ENCODE results near the gene PARP9.
"Not testable (repeated sequence)": the region's sequence is repeated elsewhere in the genome, so short reads cannot be mapped to it uniquely, and the experiment has no call there.

PARP9 gene

GRCh38 chr3:122533480-122533879, 30.6 kb downstream of the PARP9 start:
- no peak for FAIRE-seq

DNA sequence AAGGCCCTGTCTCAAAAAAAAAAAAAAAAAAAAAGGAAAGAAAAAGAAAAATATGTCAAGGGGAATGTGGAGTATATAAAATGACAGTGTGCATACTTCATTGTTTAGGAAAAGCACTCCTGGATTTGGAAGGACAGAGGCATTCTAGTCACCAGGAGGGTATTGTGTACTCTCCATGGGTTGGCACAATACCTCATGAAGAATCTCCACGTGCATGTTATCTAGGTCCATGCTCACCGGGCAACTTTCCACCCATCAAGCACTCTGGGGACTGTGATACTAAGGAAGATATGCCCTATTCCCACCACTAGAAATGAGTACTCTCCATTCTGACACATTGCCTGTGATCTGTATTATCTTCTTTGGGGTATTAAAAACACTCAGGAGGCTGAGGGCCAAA, 33.9 kb downstream of the PARP9 start:
- FAIRE-seq, result no peak

More at GRCh38 chr3:122533480-122533879, 30.6 kb downstream of the PARP9 start:
- no peak for DNase-seq (ENCODE audit: insufficient read length, low spot score)

DNA sequence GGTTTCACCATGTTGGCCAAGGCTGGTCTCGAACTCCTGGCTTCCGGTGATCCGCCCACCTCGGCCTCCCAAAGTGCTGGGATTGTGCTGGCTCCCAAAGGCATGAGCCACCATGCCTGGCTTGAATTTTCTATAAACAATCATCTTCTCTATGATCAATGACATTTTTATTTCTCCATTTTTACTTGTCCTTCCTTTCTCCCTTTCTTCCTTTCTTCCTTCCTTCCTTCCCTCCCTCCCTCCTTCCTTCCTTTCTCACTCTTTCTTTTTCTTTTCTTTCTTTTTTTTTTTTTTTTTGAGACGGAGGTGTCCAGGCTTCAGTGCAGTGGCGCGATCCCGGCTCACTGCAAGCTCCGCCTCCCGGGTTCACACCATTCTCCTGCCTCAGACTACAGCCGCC, 40.8 kb downstream of the PARP9 start:
- FAIRE-seq (no peak), DNase-seq (ENCODE audit: insufficient read length, low spot score) (no peak)

More for the DNA sequence above, 33.9 kb downstream of the PARP9 start:
- no peak for DNase-seq (ENCODE audit: insufficient read length, low spot score)

DNA sequence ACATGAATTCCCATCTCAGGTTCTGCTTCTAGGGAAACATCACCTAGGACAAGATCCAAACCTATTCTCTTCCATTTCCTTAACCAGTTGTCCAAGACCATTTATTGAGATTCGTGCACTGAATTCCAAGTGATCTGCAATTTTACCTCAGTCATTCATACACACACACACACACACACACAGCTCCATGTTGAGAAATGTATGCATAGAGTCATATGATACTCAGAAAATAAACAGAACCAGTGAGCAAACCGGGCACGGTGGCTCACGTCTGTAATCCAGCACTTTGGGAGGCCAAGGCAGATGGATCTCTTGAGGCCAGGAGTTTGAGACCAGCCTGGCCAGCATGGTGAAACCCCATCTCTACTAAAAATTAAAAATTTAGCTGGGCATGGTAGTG, 43.2 kb downstream of the PARP9 start:
- no peak for FAIRE-seq
- DNase-seq (ENCODE audit: insufficient read length, low spot score), result no peak

DNA sequence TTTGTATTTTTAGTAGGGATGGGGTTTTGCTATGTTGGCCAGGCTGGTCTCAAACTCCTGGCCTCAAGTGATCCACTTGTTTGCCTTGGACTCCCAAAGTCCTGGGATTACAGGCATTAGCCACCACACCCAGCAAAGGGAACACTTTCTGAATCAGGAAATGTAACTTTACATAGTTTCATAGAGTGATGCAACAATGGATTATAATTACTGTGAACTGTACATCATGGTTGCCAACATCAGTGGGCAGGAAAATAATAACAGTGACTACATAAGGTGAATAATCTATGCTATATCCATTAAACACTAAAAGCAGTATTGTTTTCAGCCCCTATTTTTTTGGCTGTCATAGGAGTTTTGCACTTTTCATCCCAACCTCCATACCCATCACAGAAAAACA, 44.4 kb downstream of the PARP9 start:
- DNase-seq (ENCODE audit: insufficient read length, low spot score) (no peak), FAIRE-seq (no peak)

DNA sequence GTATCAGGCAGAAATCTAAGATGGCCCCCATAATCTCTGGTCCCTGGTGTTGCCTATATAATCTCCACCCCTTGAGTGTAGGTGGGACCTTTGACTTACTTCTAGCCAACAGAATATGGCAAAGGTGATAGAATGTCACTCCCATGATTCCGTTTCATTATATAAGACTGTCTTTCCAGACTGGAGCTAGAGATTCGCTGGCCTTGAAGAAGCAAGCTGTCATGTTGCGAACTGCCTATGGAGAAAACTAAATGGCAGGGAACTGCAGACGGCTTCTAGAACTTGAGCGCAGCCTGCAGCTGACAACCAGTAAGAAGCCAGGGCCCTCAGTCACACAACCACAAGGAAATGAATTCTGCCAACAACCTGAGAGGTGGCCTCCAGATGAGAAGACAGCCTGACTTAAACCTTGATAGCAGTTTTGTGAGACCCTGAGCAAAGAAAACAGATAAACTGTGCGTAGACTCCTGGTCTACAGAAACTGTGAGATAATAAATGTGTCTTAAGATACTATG, 47.2 kb downstream of the PARP9 start:
- DNase-seq (ENCODE audit: insufficient read length, low spot score), result no peak
- FAIRE-seq, result no peak

DNA sequence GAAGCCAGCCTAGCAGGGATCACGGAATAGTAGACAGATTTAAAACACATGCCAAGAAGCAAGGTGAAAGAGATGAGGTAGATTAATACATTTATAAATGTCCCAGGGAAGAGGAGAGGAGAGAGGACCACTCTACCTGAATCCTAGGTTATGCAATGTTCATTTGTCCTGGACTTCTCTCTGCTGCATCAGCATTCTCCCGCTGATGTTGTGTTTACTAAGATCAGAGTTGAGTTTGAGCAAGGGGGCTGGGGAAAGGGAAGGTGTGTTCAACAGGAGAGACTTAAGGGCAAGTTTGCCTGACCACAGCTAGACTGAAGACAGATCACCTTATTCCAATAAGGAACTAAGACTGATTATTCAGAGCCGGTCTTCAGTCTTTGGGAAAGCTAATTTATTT, 48.2 kb downstream of the PARP9 start:
- no peak for FAIRE-seq
- DNase-seq (ENCODE audit: insufficient read length, low spot score), result no peak

- DNase-seq (ENCODE audit: insufficient read length, low spot score) (no peak), FAIRE-seq (no peak)
Observed at GRCh38 chr3:122515020-122515468, 49.1 kb downstream of the PARP9 start.

DNA sequence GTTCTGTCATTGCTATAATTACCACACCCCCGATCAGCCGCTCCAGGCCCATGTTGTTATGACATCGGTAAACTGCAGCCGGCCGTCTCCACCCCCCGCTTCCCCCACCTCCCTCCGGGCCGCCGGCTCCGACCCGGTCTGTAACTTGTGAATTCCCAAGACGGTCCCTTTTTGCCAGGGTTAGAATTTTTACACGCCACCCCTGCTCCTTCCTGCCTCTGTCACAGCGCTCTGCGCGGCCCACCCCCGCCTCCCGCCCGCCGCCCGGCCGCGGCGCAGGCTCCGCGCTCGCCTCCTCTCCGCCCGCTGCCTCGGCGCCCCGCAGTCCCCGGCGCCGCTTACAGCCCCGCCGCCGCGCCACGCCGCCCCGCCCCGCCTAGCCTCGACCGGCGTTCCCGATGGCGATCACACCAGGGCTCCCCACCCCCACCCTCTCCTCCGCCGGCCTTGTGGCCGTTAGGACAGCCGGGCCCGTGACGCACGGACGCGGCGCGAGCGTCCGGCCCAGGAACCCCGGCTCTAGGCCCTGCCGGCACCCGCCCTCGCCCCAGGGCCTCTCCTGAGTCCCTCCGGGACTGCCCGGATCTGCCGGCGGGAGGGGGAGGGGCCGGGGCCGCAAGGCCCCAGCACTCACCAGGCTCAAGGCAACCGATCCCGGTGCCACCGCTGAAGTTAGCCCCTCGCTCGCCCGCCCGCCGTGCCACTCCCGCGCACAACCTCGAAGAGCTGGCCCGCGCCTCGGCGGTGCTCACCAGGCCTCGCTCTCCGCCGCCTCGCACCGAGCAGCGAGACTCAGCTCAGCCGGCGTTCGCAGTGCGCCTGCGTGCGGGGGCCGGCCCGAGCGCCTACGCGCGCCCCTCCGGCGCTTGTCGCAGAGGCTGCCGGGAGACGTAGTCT, 49.7 kb downstream of the PARP9 start, which contains the start of gene KPNA1:
Gene KPNA1, minus strand, starts transcription at position 817 of the 897 bp plus-strand sequence. CDS start 18,374 bp downstream, outside the sequence.
- peak; percentile 74 for FAIRE-seq
- peak; percentile 95 for DNase-seq (ENCODE audit: insufficient read length, low spot score)

GRCh38 chr3:122513386-122514122, 50.5 kb downstream of the PARP9 start:
- DNase-seq (ENCODE audit: insufficient read length, low spot score) (no peak), FAIRE-seq (peak; percentile 76)

GRCh38 chr3:122512284-122512683, 51.8 kb downstream of the PARP9 start:
- no peak for FAIRE-seq
- no peak for DNase-seq (ENCODE audit: insufficient read length, low spot score)

DNA sequence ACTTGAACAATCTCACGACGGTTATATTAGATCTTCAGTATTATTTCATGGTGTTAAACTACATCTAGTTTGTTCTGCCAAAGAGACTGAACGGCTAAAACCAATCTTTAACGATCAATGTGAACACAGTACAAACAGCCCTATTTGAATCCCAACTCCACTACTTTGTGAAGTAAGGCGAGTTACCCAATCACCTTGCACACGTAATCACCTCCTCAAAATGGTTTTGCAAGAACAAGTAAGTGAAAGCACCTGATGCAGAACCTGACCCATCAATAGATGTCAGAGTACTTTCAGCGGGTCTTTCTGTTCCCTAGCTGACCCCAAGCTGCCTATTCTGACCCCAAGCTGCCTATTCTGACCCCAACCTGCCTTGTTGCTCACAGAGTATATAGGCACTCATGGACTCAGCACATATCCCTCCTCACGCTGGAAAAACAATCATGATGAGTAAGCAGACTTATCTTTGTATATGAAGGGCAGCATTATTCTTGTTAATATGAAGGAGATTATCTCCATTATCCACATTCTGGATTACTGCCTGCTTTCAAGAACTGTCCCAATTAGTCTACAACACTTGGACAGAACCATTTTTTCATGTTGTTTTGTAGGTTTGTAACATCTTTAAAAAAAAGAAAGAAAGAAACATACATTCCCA, 53.1 kb downstream of the PARP9 start:
- no peak for FAIRE-seq
- no peak for DNase-seq (ENCODE audit: insufficient read length, low spot score)

- not testable (repeated sequence) for DNase-seq (ENCODE audit: insufficient read length, low spot score); FAIRE-seq
Observed at GRCh38 chr3:122508944-122509343, 55.2 kb downstream of the PARP9 start.

DNA sequence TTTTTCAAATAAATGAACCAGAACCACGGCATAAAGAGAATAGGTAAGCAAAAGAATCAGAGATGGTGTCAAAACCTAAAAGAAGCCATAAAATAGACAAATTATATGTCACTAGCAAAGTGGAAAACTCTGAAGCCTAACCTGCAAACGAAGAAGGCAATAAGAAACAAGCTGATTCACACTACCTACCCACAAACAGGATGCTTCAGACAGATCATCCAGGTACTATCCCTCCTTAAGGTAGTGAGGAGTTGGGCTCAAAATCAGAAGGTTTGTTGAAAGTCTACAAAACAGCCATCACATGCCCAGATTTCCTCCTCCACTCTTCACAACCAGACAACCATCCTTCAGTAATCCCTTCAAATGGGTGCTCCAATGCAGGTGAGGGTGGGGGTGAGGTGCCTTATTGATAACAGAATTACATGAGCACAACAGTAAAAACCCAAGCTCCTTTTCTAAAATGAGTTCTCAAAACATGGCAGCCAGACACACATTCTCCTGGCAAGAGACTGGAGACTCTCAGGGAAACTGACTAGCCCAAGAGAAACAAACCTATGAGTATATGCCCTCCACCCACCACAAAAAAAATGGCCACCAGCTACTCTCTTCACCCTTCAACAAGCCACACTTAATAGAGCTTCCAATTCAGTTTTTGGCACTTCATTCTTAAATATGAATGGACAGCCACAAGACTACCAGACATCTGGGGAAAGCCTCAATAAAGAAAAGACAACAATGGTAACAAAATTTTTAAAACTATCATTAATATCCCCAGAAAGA, 55.8 kb downstream of the PARP9 start:
- FAIRE-seq, result no peak
- DNase-seq (ENCODE audit: insufficient read length, low spot score), result no peak

DNA sequence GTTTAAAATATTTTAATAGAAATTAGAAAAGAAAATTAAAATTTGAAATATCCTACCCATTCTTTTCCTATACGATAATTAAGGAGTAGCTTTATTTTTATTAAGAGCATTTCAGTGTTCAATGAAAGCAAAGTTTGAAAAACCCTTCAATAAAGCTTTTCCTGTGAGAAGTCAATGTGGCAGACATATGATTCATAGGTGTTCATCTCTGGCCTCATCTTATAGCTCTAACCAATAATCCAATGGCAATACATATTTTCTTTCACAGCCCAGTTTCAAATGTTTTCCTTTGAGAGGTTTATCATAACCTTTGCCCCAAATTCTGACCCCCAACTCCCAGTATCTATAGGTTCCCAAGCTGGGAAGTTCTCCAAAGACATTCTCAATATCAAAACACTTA, 57.6 kb downstream of the PARP9 start:
- no peak for FAIRE-seq
- DNase-seq (ENCODE audit: insufficient read length, low spot score), result no peak

DNA sequence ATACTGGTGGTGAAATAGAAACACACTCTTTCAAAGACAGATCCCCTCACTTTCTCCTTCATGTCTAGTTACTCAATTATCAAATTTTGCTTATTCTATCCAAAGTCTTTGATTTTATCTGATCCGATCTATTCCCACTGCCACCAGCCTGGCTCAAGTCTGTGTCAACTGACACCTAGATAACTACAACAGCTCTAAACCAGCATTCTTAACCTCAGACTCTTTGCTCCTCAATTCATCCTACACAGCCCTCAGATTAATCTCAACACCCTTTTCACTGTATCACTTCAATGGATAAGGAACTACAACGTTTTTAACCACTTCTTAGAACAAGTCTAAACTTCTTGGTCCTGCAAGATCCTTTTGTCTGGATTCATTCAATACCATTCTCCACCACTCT, 58.4 kb downstream of the PARP9 start:
- DNase-seq (ENCODE audit: insufficient read length, low spot score) (no peak), FAIRE-seq (no peak)

GRCh38 chr3:122502941-122503340, 61.2 kb downstream of the PARP9 start:
- FAIRE-seq (no peak), DNase-seq (ENCODE audit: insufficient read length, low spot score) (no peak)

DNA sequence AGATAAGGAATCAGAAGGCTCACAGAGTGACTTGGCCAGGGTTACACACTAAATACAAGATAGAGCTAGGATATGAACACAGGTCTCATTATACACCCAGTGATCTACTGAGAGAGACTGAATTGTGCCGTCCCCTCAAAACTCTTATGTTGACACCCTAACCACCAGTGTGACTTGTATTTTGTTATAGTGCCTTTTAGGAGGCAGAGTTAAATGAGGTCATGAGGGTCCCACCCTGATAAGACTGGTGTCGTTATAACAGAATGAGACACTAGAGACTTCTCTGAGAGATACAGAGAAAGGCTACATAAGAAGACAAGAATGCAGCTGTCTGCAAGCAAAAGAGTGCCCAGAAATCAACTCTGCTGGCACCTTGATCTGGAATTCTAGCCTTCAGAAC, 62.0 kb downstream of the PARP9 start:
- DNase-seq (ENCODE audit: insufficient read length, low spot score), result no peak
- no peak for FAIRE-seq

DNA sequence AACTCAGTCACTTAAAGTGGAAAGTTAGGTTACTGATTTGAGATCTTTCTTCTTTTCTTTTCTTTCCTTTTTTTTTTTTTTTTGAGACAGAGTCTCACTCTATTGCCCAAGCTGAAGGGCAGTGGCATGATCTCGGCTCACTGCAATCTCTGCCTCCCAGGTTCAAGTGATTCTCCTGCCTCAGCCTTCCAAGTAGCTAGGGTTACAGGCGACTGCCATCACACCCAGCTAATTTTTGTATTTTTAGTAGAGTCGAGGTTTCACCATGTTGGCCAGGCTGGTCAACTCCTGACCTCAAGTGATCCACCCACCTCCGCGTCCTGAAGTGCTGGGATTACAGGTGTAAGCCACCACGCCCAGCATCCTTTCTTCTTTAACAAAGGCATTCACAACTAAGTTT, 63.1 kb downstream of the PARP9 start:
- DNase-seq (ENCODE audit: insufficient read length, low spot score); FAIRE-seq: not testable (repeated sequence)

DNA sequence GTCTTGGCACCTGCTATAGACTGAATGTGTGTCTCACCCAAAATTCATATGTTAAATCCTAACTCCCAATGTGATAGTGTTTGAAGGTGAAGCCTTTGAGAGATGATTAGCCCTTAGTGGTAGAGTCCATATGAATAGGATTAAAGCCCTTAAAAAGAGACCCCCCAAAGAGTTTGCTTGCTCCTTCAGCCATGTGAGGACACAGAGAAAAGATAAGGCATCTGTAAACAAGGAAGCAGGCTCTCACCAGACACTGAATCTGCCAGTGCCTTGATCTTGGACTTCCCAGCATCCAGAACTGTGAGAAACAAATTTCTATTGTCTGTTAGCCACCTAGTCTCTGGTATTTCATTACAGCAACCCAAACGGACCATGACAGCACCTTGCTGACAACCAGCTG, 65.9 kb downstream of the PARP9 start:
- DNase-seq (ENCODE audit: insufficient read length, low spot score) (no peak), FAIRE-seq (no peak)
